Lung microvascular endothelial cell (primary cell): ENCODE measurements around the gene PRSS36. TPM values are rescaled to one million over a fixed set of nuclear protein-coding genes. Genes with fewer than 3 reads are reported as not detected.
A peak's percentile ranks its signal among the peaks of the same experiment; 100 is the strongest.
"Not testable (repeated sequence)": the region's sequence is repeated elsewhere in the genome, so short reads cannot be mapped to it uniquely, and the experiment has no call there.

Experiments used
- DNase-seq, 2 donors: peaks; one replicate each; pipeline versions ENCODE4 v3.0.0 to v3.0.0-alpha.2; 2010; ENCODE audit warnings: low read depth in 2 of 2
- total RNA-seq: library from RNA; depleted of rRNA; stranded (reverse); fragments of >200 nt; gene quantifications from 2 replicates; pipeline ENCODE4 v1.2.1, GENCODE V29; 2014

The PRSS36 gene
- total RNA-seq, 1 donor from 2014 or later: 0.99 TPM

DNA sequence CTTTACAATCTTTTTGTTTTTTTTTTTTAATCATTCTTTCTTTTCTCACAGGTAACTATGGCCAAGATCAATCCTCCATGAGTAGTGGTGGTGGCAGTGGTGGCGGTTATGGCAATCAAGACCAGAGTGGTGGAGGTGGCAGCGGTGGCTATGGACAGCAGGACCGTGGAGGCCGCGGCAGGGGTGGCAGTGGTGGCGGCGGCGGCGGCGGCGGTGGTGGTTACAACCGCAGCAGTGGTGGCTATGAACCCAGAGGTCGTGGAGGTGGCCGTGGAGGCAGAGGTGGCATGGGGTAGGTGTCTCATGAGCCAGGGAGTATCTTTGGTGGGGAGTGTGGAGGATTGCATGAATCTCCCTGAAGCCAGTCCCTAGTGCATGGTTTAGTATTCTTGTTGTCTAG lies 35.0 kb upstream of the PRSS36 start:
- no peak for DNase-seq

DNA sequence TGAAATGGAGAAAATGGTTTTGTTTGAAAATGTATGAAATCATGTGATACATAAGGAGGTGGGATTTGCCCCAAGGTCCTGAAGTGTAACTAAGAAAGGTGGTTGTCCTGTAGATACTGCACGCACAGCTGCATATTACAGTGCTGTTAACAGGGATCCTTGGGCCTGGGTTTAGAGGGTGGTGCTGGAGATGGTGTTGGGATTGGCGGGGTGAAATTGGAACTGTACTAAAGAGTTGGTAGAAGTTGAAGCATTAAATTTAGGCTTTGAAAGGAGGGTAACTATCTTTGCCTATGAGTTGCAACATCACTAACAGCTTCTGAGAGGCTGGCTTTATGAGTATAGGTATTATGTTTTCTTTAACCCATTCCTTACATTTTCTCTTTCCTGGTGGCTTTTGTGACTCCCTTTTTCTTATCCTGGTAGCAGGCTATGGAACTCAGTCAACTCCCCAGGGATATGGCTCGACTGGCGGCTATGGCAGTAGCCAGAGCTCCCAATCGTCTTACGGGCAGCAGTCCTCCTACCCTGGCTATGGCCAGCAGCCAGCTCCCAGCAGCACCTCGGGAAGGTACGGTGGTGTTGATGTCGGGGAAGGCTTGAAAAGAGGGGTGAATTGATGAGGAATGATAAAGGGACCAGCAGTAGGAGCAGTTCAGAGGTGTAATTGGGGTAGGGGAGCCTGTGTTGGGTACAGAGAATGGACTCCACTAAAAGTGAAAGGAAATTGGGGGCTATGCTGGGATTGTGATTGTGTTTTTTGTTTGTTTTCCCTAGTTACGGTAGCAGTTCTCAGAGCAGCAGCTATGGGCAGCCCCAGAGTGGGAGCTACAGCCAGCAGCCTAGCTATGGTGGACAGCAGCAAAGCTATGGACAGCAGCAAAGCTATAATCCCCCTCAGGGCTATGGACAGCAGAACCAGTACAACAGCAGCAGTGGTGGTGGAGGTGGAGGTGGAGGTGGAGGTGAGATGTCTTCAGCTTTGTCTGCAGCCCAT lies 33.9 kb upstream of the PRSS36 start:
- peak; percentile 29 to 34 for DNase-seq

DNA sequence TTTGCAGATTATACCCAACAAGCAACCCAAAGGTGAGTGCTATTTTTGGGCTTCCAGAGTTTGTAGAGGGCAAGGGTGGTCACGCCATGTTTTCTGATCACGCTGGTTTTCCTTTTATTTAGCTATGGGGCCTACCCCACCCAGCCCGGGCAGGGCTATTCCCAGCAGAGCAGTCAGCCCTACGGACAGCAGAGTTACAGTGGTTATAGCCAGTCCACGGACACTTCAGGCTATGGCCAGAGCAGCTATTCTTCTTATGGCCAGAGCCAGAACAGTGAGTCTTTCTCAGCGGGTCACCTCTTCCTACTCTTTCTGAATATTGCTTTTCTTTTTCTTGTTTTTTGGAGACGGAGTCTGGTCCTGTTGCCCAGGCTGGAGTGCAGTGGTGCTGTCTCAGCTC lies 32.5 kb upstream of the PRSS36 start:
- DNase-seq: peak in 1 of 2 donors; percentile 18

GRCh38 chr16:31181102-31181830 lies 31.4 kb upstream of the PRSS36 start:
- DNase-seq: peak; percentile 47 to 69

GRCh38 chr16:31179747-31180459 lies 30.0 kb upstream of the PRSS36 start, which contains the start of gene FUS:
TSS of gene FUS (plus strand) at chr16:31180139. CDS start at chr16:31180215, 76 bp downstream.
- peak; percentile 93 to 96 for DNase-seq

GRCh38 chr16:31179219-31179746 lies 29.4 kb upstream of the PRSS36 start:
- DNase-seq: no peak

DNA sequence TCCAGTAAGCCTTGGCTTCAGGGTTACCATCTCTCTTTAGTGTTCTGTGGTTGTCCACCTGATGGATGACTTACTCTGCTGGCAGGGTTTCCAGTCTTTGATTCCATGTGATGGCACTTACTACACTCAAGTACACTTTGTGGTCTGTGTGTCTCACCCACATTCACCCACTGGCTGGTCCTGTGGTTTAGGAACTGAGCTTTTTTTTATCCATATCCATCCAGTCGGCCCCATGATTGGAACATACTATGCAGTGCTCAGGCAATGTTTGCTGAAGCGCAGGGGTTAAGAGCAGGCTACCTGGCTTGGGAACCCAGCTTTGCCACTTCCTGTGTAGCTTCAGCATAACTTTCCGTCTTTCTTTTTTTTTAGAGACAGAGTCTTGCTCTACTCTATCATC lies 27.3 kb upstream of the PRSS36 start:
- DNase-seq: no peak

GRCh38 chr16:31170048-31170447 lies 20.2 kb upstream of the PRSS36 start:
- not testable (repeated sequence) for DNase-seq

DNA sequence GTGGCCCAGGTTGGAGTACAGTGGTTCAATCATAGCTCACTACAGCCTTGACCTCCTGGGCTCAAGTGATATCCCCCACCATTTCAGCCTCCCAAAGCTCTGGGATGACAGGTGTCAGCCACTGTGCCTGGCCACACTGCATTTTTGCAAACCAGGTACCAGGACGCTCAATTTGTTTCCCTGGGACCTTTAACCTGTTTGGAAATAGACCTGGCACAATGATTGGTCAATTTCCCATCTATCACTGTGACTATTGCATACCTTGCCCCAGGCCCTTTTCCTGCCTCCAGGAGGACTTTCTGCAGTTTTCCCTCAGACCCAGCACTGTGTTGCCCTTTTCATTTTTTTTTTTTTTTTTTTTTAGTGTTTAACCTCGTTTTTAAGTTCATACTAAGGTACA lies 19.0 kb upstream of the PRSS36 start:
- no peak for DNase-seq

DNA sequence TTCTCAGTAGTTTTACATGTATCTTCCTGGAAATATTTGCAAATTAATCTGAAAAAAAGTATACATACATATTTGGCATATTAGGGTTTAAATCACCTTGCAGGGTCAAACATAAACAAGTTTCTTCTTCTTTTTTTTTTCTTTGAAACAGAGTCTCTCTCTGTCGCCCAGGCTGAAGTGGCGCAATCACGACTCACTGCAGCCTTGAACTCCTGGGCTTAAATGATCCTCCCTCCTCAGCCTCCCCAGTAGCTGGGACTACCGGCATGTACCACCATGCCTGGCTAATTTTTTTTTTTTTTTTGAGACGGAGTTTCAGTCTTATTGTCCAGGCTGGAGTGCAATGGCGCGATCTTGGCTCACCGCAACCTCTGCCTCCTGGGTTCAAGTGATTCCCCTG lies 17.4 kb upstream of the PRSS36 start:
- no peak for DNase-seq

GRCh38 chr16:31157136-31157535 lies 7.3 kb upstream of the PRSS36 start:
- DNase-seq: no peak

DNA sequence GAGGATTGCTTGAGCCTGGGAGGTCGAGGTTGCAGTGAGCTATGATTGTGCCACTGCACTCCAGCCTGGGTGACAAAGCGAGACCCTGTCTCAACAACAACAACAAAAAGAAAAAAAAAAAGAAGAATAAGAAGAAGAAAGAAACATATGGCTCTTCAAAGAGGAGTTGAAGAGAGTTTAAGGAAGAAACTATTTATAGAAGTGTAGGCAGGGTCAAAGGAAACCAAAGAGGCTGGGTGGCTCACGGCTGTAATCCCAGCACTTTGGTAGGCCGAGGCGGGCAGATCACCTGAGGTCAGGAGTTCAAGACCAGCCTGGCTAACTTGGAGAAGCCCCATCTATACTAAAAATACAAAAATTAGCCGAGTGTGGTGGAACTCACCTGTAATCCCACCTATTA lies 1.1 kb upstream of the PRSS36 start:
- DNase-seq: not testable (repeated sequence)

GRCh38 chr16:31149332-31149731 lies 534 bp downstream of the PRSS36 start:
- no peak for DNase-seq

DNA sequence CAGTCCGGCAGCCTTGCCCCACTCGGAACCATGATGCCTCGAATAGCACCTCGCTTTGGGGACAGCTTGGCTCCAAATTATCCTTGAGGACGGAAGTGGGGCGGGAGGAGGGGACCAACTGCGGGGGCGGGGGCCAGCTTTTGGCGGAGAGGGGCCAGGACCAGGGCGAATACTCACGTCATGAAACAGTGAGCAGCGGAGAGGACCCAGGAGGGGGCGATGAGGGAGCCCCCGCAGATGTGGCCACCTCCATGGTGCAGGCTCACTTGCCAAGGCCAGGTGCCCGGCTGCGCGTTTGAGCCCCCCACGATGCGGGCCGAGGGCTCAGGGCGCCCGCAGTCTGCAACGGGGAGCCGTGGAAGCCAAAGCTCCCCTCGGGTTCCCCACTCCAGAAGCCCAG lies 970 bp downstream of the PRSS36 start:
- DNase-seq: no peak

- no peak for DNase-seq
Observed at GRCh38 chr16:31148281-31148728, 1.6 kb downstream of the PRSS36 start.

GRCh38 chr16:31147574-31147973 lies 2.3 kb downstream of the PRSS36 start:
- DNase-seq: no peak

DNA sequence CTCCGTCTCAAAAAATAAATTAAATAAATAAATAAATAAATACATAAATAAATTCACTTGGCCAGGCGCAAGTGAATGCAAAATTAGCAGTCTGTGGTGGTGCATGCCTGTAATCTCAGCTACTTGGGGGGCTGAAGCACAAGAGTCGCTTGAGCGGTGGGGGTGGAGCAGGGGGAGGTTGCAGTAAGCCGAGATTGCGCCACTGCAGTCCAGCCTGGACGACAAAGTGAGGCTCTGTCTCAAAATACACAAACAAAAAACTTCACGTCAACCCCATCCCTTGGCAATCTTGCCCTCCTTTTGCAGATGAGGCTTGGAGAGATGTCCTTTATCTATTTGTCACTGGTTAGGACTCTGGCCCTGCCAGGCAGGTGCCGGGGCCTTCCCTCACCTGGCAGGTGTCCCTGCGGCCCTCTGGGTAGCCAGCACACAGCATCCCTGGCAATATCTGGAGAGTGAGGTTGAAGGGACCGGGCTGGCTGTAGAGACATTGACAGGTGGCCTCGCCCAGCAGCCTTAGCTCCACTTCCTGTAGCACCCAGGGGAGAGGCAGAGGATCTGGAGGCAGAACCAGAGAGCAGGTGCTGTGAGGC lies 4.4 kb downstream of the PRSS36 start:
- DNase-seq: no peak

GRCh38 chr16:31144418-31144817 lies 5.4 kb downstream of the PRSS36 start:
- not testable (repeated sequence) for DNase-seq

GRCh38 chr16:31143694-31144148 lies 6.1 kb downstream of the PRSS36 start:
- no peak for DNase-seq

GRCh38 chr16:31143011-31143693 lies 6.7 kb downstream of the PRSS36 start:
- no peak for DNase-seq
